Lower leg skin (tissue), 3 donors: ENCODE results near the gene LCP1.

Experiments
- POLR2A ChIP-seq, 2 donors: fragments of 450-650 bp; IDR thresholded peaks; one replicate each; pipeline ENCODE4 v1.6.1; 2016 to 2017; ENCODE audit warnings: antibody characterized with exemption in 2 of 2, mild to moderate bottlenecking in 1 of 2, moderate library complexity in 1 of 2
- TF ChIP-seq, protein P1 (sequence below), 3 donors: fragments of 450-650 bp; IDR thresholded peaks; one replicate each; pipeline ENCODE4 v1.5.1; 2016; ENCODE audit warnings: antibody characterized with exemption in 3 of 3, mild to moderate bottlenecking in 3 of 3, moderate library complexity in 2 of 3

GRCh38 chr13:46171217-46171616 is 10.8 kb downstream of the LCP1 start:
- TF ChIP-seq, protein P1, sequence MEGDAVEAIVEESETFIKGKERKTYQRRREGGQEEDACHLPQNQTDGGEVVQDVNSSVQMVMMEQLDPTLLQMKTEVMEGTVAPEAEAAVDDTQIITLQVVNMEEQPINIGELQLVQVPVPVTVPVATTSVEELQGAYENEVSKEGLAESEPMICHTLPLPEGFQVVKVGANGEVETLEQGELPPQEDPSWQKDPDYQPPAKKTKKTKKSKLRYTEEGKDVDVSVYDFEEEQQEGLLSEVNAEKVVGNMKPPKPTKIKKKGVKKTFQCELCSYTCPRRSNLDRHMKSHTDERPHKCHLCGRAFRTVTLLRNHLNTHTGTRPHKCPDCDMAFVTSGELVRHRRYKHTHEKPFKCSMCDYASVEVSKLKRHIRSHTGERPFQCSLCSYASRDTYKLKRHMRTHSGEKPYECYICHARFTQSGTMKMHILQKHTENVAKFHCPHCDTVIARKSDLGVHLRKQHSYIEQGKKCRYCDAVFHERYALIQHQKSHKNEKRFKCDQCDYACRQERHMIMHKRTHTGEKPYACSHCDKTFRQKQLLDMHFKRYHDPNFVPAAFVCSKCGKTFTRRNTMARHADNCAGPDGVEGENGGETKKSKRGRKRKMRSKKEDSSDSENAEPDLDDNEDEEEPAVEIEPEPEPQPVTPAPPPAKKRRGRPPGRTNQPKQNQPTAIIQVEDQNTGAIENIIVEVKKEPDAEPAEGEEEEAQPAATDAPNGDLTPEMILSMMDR (IDR thresholded peaks at IDR 0.05): no peak
- no peak for TF ChIP-seq POLR2A (IDR thresholded peaks at IDR 0.05)
